ENCODE results near the gene OPALIN.

DNA sequence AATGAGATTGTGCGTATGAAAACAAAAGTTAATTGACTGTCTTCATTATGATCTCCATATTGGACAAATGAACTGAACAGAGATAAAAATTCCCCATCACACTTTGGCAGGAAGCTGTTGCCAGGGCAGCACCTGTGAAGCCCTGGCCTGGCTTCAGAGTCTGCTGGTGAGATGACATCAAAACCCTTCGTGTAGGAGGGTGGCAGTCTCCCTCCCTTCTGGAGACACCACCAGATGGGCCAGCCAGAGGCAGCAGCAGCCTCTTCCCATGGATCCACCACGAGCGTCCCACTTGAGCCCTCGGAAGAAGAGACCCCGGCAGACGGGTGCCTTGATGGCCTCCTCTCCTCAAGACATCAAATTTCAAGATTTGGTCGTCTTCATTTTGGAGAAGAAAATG is 54.6 kb downstream of the OPALIN start, which contains the start of gene DNTT:
- no peak for TF ChIP-seq CTCF (IDR thresholded peaks at IDR 0.05)
- no peak for TF ChIP-seq POLR2A (IDR thresholded peaks at IDR 0.05)
